HPDE6-E6E7 (cell line): ENCODE data around the gene CDH18.

Source experiments
- DNase-seq: peaks from one replicate; pipeline ENCODE4 v3.0.0; 2011; ENCODE audit warnings: missing footprints; ENCODE audit errors: extremely low spot score

Gene CDH18

DNA sequence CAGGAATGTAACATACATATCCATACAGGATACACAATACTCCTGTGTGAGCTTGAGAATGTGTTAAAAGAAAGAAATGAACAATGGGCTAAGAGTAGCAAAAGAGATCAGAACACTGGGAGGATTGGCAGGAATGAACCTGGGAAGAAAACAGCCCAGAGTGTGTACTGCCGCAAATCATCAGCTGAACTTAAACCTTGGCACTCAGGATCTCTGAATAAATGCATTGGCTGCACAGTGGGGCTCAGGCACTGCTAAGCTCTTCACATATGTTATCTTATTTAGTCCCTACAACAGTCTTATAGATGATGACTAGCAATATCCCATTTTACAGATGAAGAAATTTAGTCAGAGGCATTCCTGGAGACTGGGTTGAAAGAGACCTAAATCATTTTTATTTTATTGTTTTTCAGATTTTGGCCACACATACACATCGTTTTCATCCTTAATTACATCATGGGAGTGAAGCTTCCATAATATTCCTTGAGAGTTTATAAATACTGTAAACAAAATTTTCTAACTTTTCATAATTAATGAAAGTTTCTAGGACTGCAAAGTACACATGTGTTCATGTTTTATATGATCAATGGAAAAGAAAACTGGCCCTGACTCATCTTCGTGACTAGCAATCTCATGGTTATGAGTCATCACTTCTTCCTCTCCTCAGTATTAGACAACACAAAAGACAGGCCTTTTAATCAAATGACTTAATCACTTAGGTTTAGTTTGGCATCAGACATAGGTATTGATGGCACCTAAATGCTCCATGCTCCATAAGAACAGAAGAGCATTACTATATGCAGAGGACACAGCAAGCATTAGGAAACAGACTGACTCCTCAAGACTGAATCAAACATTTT lies 59.2 kb downstream of the CDH18 start:
- DNase-seq, result peak; percentile 67

DNA sequence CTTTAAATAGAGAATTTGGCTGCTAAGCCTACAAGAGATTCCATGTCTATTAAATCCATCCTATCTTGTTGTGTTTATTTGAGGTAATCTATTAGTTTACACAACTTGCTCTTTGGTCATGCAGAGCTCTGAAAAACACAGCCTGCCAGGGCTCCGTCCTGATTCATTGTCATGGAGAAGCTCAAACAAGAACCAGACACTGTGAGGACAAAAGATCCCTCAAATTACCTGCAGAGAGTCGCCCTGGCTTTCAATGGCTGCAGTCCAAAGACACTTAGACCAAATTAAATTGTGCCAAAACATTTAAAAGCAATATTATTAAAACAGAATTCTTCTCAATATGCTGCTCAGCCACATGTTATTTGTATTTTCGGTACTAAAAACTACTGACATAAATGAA lies 60.1 kb downstream of the CDH18 start:
- DNase-seq, result no peak

DNA sequence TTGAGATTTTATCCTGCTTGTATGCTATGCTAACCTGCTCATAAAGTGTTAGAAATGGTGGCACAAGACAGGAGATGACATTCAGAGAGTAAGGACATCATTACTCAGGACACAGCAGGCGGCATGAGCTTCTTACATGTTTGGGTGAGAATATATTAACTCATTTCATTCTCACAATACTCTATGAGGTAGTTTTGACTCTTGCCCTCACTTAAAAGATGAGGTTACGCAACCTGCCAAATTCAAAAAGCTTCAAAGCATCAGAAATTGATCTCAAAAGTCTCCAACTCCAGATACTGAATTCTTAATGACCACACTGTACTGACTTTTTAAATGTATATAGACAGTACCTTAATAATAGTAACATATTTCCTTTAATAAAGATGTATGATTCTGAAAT lies 60.8 kb downstream of the CDH18 start:
- no peak for DNase-seq

DNA sequence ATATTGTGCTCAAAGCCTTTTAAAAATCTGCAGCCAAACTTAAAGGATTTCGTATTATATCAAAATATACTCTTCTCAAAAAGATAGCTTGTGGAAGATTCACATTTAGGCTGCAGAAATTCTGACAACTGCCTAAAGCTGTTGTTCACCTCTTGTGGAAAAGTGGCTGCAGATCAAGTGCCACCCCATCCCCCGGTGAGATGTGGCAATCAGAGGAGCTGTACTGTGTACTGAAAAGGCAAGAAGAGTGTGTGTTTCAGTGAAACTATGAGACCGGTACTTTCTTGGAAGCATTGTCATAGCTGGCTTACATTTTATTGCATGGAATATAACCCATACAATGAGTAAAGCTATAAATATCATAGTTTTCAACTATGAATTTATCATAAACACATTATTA lies 64.3 kb downstream of the CDH18 start:
- no peak for DNase-seq

DNA sequence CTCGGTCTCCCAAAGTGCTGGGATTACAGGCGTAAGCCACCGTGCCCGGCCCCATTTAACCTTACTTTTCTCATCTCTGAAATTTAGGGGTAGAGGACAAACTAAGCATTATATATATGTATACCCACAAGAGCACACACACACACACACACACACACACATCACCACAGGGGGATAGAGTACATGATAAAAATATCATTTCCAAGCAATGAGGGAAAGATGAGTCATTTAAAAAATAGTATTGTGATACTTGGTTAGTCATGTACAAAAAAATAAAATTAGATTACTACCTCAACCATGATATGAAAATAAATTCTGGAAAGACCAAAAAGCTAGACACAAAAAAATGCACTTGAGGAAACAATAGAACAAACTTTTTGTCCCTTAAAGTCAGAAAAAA lies 67.2 kb downstream of the CDH18 start:
- no peak for DNase-seq

DNA sequence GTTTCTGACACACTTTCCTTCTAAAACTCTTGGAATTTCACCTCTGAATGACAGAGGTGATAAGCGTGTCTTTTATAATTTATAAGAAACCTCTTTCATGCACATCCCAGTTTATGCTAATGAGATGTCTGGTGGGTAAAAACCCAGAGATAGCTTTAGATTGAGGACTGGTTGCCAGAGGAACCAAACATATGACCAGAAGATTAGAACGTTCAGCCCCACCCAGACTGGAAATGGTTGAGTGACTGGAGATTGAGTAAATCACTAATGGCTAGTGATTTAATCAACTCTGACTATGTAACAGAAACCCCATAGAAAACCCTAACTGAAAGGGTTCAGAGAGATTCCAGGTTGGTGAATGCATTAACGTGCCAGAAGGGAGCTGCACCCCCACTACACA lies 69.2 kb downstream of the CDH18 start:
- DNase-seq, result no peak

DNA sequence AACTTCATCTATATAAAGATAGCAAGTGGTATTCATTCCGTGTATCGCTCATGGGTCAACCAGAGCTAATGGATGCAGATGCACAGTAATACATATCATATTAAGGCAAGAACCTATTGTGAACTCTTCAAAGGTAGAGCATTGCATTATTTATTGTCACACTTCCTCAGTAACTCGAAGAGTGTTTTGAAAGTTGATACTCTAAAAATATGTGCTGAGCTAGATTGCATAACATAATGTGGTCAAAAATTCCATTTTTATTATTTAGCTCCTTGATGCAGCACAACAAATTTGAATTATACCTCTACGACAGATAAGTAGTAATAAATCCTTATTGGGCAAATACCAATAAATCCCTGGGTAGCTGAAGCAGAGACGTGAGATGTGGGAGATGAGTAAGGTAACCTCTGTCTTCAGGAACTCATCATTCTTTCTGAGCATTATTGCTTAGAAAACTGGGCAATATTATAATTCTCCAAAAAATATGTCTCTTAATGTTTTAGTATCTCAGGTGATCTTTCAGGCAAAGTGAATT lies 70.3 kb downstream of the CDH18 start:
- no peak for DNase-seq

DNA sequence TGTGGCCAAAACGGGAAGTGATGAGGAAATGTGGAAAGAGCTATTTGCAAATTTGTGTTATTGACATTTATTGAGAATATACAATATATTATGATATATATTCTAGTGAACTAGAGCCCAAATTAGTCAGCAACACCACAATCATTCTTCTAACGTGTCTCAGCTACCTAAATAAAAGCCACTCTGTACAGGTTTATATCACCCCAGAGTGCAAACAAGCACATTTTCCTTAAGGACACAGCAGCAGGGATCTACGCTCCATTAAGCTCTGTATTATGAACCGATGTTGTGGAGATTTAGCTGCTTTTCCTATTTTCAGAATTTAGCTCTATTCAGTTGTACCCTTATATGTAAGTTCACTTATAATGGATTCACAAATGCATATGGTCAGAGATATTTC lies 77.9 kb downstream of the CDH18 start:
- DNase-seq, result no peak

DNA sequence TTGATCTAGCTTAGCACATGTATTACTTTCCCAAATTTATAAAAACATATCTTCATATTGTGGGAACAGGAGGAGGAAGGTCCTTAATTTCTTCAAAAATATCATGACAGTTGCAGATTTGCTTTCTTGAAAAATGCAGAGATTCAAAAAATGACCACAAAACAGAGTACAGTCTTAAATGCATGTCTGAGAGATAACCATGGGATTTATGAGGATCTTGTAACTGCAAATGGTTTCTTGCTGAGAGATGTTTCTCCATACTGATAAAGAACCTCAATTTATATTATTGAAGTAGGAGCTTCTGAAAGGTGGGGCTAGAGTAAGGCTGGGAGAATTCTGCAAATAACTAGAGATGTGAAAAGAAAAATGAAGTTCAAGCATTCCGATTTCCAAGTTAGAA lies 83.2 kb downstream of the CDH18 start:
- no peak for DNase-seq

DNA sequence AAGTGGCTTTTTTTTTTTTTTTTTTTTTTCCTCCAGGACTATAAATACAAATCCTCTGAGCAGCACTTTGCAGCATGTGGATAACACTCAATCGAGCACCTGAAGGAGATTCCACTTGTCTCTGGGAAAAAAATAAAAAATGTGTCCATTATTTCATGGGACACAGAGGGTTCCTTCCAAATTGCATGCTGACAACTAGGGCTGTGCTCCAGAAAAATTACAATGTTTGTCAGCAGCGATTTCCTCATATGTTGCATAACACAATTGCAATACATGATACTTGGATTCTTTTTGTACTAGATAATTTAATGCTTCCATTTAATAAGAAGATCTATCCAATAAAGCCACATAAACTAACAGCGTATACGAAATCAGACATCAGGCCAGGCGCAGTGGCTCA lies 84.4 kb downstream of the CDH18 start:
- no peak for DNase-seq

DNA sequence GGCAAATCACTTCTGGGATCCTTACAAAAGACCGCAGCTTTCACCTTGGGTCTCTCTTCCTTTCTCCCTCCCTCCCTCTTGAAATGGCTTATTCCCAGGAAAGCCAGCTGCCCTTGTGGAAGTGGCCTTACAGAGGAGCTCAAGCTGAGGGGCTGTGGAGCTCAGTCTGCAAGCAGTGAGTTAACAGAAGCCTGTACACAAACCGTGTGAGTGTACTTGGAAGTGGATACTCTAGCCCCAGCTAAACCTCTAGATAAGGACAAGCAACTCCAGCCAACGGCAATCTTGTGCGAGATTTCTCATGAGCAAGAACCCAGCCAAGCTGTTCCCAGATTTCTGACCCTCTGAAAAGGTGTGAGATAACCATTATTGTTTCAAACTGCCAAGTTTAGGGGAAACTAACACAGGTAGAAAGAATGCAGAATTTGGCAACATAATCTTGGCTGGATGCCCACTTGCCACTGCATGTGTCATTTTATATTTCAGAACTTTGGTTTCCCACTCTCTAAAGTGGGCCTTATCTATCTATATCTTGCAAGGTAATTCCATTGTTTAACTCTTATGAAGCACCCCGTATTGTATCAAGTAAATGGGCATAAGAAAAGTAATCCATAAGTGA lies 85.6 kb downstream of the CDH18 start:
- DNase-seq, result no peak

DNA sequence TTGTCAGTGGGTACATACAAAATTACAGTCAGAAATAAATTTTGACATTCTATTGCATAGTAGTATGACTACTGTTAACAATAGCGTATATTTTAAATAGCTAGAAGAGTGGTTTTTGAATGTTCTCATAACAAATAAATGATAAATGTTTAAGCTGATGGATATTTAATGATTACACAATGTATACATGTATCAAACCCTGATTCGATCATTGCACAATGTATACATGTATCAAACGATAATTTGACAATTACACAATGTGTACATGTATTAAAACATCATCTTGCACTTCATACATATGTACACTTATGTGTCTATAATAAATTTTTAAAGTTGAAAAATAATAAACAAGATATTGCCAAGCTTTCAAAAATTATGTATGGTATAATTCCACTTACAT lies 87.7 kb downstream of the CDH18 start:
- DNase-seq, result no peak

DNA sequence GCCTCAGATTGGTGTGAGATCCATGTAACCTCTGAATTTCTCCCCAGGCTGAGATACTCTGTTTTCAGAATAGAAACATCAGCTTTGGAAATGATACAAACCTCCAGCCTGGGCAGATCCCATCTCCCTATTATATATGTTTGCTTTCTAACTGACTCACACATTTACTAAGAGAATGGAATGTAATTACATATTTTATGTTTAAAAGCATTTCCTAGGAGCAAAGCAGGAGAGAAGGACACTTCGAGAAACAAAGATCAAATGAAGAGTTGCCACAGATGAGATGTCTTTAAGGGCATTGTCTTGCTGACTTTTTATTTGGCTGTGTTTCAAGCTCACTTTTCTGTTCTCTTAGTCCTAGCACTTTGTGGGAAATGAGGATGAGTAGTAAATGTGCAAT lies 96.3 kb downstream of the CDH18 start:
- DNase-seq, result peak; percentile 31

DNA sequence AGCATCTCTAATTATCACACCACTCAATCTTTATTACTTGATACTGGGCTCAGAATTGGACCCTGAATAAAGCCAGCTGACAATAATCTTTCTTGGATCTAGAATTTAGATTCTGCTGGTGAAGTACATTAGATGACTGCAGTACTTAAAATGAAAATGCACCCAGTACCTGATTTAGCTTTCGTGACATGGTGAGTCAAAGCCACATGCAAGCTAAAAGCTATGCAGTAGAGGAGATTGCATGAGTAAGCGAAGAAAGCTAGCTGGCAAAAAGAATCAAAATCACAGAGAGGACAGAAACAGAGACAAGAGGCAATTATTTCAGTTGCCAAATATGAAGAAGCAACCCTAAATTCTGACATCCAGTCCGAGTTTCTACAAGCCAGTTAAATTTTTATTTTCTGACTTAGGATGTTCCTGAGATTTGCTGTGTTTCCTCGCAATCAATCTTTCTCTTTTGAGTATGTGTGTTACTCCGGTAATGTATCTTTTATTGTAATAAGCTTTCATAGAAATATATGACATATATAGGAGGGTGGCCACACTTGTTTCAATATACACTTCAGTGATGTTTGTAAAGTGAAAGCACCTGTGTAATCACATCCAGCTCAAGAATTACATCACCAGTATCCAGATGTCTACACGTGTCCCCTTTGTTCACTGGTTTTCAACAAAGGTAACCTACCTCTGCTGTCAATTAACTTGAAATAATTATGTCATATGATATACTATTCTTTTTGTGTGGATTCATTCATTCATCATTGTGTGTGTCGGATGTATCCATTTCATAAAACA lies 101.7 kb downstream of the CDH18 start:
- DNase-seq, result peak; percentile 14

DNA sequence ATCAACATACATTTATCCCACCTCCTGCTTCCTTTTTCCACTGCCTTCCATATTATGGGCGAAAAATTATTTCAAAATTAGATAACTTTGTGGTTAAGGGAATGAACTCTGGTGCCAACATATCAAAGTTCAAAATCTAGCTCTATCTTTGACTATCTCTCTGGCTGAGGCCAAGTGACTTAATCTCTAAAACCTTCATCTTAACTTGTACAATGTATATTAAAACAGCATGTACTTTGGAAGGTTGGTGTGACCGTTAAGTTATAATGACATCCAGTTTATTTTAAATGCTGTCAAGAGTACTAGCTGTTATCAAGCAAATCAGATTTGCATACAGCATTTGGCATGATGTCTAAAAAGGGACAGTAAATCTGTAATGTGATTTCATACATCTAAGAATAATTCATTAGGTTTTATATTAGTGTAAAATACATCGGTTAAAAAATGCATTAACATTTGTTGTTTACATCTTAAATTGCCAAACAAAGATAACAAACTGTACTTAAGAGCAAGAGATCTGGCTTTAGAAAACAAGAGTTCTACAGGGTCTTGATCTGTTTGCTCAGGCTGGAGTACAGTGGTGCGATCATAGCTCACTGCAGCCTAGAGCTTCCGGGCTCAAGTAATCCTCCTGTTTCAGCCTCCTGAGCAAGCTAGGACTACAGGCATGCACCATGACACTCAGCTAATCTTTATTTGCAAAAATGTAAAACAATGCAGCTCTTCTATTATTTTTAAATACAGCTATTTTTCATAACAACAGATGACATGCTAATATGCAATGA lies 102.8 kb downstream of the CDH18 start:
- no peak for DNase-seq

DNA sequence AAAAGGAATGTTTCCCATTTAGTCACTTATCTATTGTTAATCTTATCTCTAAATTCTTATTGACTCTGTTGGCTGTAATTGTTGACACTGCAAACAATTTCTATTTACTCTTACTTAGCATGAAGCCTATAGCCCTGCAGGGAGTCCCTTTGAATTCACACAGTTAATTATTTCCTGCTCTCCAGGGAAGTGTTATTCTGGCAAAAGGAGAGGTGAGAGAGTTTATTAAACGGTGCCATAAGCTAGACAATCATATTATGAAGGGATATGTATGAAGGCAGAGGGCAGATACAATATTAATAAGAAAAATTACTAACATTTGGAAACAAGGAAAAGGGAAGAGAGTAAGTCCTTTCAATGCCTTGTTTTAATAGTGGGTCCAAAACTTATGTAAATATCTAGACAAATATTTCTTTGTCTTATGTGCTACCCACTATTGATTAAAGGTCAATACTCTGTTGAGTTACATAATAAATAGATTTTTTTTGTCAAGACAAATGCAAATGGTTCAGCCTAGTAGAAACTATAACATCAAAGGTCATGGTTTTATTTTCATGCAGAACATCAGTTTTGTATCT lies 107.1 kb downstream of the CDH18 start:
- DNase-seq, result no peak

DNA sequence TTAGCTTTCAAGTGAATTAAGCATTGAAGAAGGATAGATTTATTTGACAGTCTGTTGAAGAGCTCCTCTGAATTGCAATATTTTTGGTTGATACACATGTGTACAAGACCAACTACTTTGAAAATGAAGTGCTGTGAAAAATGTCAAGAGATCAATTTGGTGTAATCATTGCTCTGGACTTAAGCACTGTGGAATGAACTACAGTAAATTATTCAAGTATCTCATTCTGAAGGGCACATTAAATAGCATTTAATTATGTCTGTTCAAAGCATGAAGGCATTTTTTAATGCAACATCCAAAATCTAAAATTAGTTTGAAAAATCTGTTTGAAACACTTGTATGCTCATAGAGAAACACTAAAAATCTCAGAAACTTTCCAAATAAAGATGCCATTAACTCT lies 107.5 kb downstream of the CDH18 start:
- no peak for DNase-seq

DNA sequence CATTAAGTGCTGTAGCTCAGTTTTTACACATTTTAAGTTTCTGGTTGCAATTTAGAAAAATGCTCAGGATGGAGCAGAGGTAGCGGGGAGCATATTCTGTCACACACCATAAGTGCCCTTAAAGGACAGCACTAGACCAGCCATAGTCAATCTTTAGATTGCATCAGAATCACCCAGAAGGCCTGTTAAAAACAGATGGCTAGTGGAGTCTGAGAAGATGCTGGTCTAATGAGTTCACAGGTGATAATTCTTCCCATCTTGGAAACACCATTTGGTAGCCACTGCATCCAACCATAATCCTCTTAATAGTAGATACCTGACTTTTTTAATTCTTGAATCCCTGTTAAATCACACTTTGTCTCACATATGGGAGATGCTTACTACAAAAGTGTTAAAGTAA lies 113.2 kb downstream of the CDH18 start:
- no peak for DNase-seq

DNA sequence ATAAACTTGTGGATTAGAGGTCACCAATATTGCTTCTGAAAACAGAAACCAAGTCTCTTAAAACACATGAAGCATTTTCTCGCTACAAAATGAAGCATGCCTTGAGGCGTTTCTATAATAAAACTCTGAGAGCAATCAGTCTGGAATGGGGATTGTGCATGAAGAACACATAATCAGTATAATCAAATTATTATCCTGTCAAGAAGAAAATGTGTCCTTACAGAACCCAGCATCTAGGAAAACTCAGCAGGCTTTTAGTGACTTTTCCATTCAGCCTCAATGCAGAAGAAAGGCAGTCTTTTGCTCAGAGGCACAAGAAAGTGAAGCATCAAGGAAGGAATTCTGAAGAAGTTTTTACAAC lies 121.9 kb downstream of the CDH18 start:
- no peak for DNase-seq

DNA sequence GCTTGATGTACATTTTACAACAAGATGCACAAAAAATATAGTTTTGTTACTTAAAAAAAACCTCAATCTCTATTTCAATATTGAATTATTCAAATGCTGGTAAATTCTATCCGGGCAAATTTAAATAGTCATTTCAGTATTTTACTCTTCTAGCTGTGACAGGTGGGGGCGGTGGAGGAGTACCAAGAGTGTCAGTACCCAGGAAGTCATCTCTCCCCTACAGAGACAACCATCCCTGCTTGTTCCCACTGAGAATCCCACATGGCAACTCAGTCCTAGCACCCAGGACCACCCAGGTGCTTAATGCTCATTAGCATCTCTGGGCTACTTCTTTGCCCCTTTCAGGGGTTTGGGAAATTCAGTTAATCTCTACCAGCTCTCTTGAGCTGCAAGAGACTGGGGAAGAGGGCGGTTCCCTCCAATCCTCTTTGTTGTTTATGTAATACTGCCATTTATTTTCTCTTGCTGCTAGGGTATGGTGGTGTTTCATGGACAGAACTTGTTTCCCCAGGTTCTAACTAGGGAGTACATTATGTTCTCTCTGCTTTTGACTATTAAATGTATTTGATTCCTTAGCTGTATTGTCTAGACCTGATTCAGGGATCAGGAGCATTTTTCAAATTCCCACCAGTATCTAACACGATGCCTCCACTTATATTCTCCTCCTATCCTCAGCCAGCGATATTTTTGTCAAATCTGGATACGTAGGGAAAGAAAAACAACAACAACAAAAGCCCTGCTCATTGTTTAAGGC lies 122.5 kb downstream of the CDH18 start:
- DNase-seq, result no peak

DNA sequence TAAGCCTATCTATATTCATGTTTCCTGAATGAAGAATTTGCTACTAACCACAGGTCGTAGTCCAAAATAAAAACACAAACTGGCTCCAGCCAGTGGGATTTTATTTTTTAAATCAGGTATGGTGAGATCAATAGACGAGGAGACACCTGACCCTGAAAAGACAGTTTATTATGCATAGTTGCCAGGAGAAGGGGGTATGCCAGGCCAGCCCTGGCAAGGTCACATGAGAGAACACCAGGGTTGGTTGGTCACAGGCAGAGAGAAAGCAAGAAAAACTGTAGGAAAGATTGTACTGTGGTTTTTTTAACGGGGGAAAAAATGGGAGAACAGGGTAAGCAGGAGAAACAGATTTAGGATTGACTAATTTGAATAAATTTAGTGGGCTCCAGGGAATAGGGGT lies 125.3 kb downstream of the CDH18 start:
- no peak for DNase-seq
